ENCODE data around the gene HERC4.
"Not testable (repeated sequence)": the region's sequence is repeated elsewhere in the genome, so short reads cannot be mapped to it uniquely, and the experiment has no call there.

Gene HERC4

GRCh38 chr10:67975871-67976270, 99.2 kb downstream of the HERC4 start:
- H3K4me1 ChIP-seq (ENCODE audit: insufficient read depth, low read length, severe bottlenecking) = peaks cover 5% of the 10 kb centered on the region
- peaks cover 62% of the 10 kb centered on the region for H3K36me3 ChIP-seq (ENCODE audit: insufficient read depth, low read length)
- H3F3A ChIP-seq (ENCODE audit: insufficient read depth, low read length) = no peaks in the 10 kb centered on the region
- no peaks in the 10 kb centered on the region for H3K9me2 ChIP-seq (ENCODE audit: low read depth, low read length)
- TF ChIP-seq CTCF (IDR thresholded peaks at IDR 0.05; ENCODE audit: low read length) = no peak
- TF ChIP-seq EZH2 (IDR thresholded peaks at IDR 0.05; ENCODE audit: borderline replicate concordance, low read length) = no peak
- H2AFZ ChIP-seq (ENCODE audit: low read length) = no peak overlapping the region
- H3K4me3 ChIP-seq (ENCODE audit: low read depth, low read length, poor library complexity, severe bottlenecking) = no peak overlapping the region
- H3K27me3 ChIP-seq (ENCODE audit: insufficient read depth, low read length) = no peaks in the 10 kb centered on the region
- no peaks in the 10 kb centered on the region for H4K20me1 ChIP-seq (ENCODE audit: insufficient read depth, low read length)
- H3K27ac ChIP-seq (ENCODE audit: low read depth, low read length, poor library complexity, severe bottlenecking) = no peak overlapping the region
- H3K79me2 ChIP-seq (ENCODE audit: insufficient read depth, low read length) = no peaks in the 10 kb centered on the region
- no peak overlapping the region for H3K9ac ChIP-seq (ENCODE audit: low read length)
- H3K4me2 ChIP-seq (ENCODE audit: low read length) = no peak overlapping the region
- no peaks in the 10 kb centered on the region for H3K9me3 ChIP-seq (ENCODE audit: low read length)

GRCh38 chr10:67971311-67971710, 103.8 kb downstream of the HERC4 start:
- H3K9me2 ChIP-seq (ENCODE audit: low read depth, low read length) = no peaks in the 10 kb centered on the region
- H3K79me2 ChIP-seq (ENCODE audit: insufficient read depth, low read length) = no peaks in the 10 kb centered on the region
- H3K9me3 ChIP-seq (ENCODE audit: low read length) = 0 out of 2 replicates have a peak, but pooled peaks cover 3% of the 10 kb centered on the region
- no peaks in the 10 kb centered on the region for H3K27me3 ChIP-seq (ENCODE audit: insufficient read depth, low read length)
- TF ChIP-seq CTCF (IDR thresholded peaks at IDR 0.05; ENCODE audit: low read length) (no peak), EZH2 (IDR thresholded peaks at IDR 0.05; ENCODE audit: borderline replicate concordance, low read length) (no peak)
- H2AFZ ChIP-seq (ENCODE audit: low read length) = no peak overlapping the region
- no peak overlapping the region for H3K4me2 ChIP-seq (ENCODE audit: low read length)
- H3K4me1 ChIP-seq (ENCODE audit: insufficient read depth, low read length, severe bottlenecking) = no peaks in the 10 kb centered on the region
- no peak overlapping the region for H3K9ac ChIP-seq (ENCODE audit: low read length)
- H3K4me3 ChIP-seq (ENCODE audit: low read depth, low read length, poor library complexity, severe bottlenecking) = no peak overlapping the region
- peaks cover 67% of the 10 kb centered on the region for H3K36me3 ChIP-seq (ENCODE audit: insufficient read depth, low read length)
- H3F3A ChIP-seq (ENCODE audit: insufficient read depth, low read length) = no peaks in the 10 kb centered on the region
- no peak overlapping the region for H3K27ac ChIP-seq (ENCODE audit: low read depth, low read length, poor library complexity, severe bottlenecking)
- no peaks in the 10 kb centered on the region for H4K20me1 ChIP-seq (ENCODE audit: insufficient read depth, low read length)

GRCh38 chr10:67969875-67970274, 105.2 kb downstream of the HERC4 start:
- TF ChIP-seq CTCF (IDR thresholded peaks at IDR 0.05; ENCODE audit: low read length) = no peak
- no peak overlapping the region for H3K9ac ChIP-seq (ENCODE audit: low read length)
- no peak overlapping the region for H3K4me3 ChIP-seq (ENCODE audit: low read depth, low read length, poor library complexity, severe bottlenecking)
- H3F3A ChIP-seq (ENCODE audit: insufficient read depth, low read length) = no peaks in the 10 kb centered on the region
- no peaks in the 10 kb centered on the region for H4K20me1 ChIP-seq (ENCODE audit: insufficient read depth, low read length)
- H3K9me2 ChIP-seq (ENCODE audit: low read depth, low read length) = no peaks in the 10 kb centered on the region
- H3K27ac ChIP-seq (ENCODE audit: low read depth, low read length, poor library complexity, severe bottlenecking) = no peak overlapping the region
- no peak overlapping the region for H2AFZ ChIP-seq (ENCODE audit: low read length)
- no peak overlapping the region for H3K4me2 ChIP-seq (ENCODE audit: low read length)
- peaks cover 70% of the 10 kb centered on the region for H3K36me3 ChIP-seq (ENCODE audit: insufficient read depth, low read length)
- H3K79me2 ChIP-seq (ENCODE audit: insufficient read depth, low read length) = no peaks in the 10 kb centered on the region
- H3K4me1 ChIP-seq (ENCODE audit: insufficient read depth, low read length, severe bottlenecking) = no peaks in the 10 kb centered on the region
- H3K27me3 ChIP-seq (ENCODE audit: insufficient read depth, low read length) = no peaks in the 10 kb centered on the region
- 0 out of 2 replicates have a peak, but pooled peaks cover 3% of the 10 kb centered on the region for H3K9me3 ChIP-seq (ENCODE audit: low read length)

GRCh38 chr10:67966035-67966434, 109.0 kb downstream of the HERC4 start:
- not testable (repeated sequence) for H3K4me2 ChIP-seq (ENCODE audit: low read length); H3K4me3 ChIP-seq (ENCODE audit: low read depth, low read length, poor library complexity, severe bottlenecking); H3F3A ChIP-seq (ENCODE audit: insufficient read depth, low read length); H2AFZ ChIP-seq (ENCODE audit: low read length); H3K27ac ChIP-seq (ENCODE audit: low read depth, low read length, poor library complexity, severe bottlenecking); H4K20me1 ChIP-seq (ENCODE audit: insufficient read depth, low read length); H3K27me3 ChIP-seq (ENCODE audit: insufficient read depth, low read length); H3K9me2 ChIP-seq (ENCODE audit: low read depth, low read length); H3K4me1 ChIP-seq (ENCODE audit: insufficient read depth, low read length, severe bottlenecking); H3K79me2 ChIP-seq (ENCODE audit: insufficient read depth, low read length); H3K9ac ChIP-seq (ENCODE audit: low read length); H3K9me3 ChIP-seq (ENCODE audit: low read length)
- peaks cover 40% of the 10 kb centered on the region for H3K36me3 ChIP-seq (ENCODE audit: insufficient read depth, low read length)
